Stimulated activated CD4-positive, alpha-beta T cell treated with anti-CD3 and anti-CD28 coated beads, Interleukin-15, amount 100 ng/mL, for 1 hour (primary cell): ENCODE measurements around the gene SLC47A2.
"Not testable (repeated sequence)": the region's sequence is repeated elsewhere in the genome, so short reads cannot be mapped to it uniquely, and the experiment has no call there.

Experiments
- DNase-seq, 2 donors: peaks; one replicate each; pipeline ENCODE4 v3.0.0-alpha.2; 2020; ENCODE audit warnings: low read depth in 1 of 2, low spot score in 1 of 2

Gene SLC47A2

DNA sequence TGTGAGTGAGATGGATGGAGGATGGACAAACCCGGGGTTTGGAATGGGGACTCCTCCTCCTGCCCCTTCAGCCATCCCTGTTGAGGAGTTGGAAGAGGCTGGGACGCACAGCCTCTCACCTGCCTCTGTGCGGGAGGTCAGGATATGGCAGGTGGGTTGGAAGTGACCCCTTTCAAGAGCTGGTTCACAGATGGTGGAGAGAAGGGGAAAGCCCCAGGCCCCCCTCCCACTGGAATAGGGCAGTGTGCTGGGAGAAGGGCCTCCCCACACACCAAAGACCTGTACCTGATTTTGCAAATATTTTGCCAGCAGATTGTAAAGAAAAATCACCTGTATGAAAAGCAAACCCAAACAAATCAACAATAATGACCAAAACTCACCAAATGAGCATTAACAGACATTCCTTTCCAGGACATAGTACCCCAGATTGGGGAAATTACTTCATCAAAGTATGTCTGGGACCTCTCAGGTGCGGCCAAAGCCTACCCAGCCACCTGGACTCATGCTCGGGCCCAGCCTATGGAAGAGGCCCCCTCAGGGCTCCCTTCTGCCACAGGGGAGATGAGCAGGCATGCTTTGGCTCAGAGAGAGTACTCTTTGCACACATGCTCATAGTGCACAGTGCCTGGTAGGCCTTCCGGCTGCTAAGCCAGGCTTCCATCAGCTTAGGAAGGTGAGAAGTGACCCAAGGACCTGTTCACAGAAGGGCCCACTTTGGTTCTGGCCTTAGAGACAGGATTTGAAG is 7.8 kb downstream of the SLC47A2 start:
- no peak for DNase-seq

DNA sequence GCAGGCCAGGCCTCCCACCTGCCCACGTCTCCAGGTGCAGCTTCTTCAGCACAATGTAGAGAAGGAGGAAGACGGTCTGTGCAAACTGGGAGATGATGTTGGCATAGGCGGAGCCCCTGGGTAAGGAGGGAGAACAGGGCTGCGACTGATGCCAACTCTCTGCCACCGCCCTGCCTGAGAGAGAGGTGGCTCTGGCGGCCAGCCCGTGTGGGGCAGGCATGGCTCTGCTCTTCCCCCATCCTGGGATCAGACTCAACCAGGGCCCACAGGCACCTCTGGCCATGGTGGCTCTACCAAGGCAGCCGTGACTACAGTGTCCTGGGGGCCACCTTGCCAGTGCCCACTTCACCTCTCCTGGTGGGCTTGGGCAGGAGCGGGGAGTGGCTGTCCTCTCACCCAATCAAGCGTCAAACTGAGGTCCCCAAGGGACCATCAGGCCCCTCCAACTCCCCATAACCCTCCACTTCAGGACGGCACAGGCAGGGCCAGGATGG is 8.6 kb downstream of the SLC47A2 start:
- no peak for DNase-seq

DNA sequence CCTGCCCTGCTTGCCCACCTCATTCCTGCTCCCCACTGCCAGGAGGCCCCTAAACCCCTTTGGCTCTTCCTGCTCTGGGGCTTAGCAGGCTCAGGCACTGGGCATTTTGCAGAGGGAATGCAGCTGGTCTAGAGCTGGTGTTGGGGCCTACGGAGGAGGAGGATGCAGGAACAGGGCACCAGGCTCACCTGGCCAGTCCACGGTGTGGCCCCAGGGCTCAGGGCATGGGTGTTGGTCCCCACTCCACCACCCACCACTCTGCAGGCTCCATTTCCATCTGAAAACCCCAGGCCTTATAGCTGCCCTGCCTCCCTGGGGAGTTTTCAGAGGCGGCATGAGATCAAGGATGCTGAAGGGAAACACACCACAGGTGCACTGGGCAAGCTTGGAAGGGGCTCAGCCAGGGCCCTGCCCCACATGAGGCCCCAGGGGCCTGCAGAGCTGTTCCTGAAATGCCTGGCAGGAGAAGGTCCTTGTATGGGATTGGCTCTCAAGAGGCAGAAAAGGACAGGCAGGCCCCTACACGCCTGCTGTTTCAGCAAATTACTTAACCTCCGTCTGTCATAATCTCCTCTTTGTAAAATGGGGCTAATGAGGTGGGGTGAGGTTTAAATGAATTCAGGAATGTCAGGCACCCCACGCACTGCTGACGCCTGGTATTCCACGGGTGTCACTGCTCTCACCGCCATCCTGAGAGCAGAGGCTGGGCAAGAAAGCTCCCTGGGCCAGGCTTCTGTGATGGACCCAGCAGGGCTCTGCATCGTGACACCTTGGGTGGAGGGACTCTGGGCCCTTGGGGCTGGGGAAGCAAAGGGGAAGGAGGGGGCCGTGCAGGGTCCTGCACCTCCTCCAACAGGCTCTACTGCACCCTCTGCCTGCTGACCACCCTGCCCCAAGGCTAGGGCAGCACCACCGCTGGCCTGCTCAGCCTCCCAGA is 9.3 kb downstream of the SLC47A2 start:
- no peak for DNase-seq

DNA sequence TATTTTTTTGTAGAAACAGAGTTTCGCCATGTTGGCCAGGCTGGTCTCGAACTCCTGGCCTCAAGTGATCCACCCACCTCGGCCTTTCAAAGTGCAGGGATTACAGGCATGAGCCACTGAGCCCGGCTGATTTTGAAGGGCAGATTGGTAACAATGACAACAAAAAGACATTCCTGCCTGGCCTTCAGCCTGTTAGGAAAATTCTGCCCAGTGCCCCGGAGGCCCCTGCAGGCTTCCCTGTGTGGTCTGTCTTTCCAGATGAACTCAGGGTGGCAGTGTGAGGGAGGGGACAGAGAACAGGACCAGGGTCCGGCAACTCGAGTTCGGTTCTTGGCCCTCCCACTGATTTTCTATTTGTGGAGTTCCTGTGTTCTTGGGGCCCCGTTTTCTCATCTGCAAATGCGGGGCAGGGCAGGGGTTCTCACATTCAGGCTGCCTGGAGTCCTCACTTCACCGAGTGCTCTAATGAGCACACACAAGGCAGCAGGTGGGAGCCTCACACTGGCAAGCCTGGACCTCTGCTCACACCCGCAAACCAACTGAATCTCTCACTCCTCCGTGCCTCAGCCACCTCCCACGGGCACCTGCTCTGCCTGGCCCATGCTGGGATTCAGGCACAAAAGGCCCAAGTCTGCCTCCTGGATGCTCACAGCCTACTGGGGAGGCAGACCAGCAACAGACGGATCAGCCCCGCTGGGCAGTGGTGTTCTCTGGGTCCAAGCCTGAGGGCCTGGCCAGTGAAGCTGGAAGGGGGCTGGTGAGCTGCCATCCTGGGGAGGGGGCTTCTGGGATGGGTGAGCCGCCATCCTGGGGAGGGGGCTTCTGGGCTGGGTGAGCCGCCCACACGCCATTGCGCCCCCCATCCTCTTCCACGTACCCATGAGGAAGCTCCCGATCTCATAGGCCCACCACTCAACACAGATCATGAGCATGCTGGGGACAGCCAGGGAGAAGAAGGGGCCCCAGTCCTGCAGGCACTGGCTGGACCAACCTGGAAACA is 10.3 kb downstream of the SLC47A2 start:
- no peak for DNase-seq

DNA sequence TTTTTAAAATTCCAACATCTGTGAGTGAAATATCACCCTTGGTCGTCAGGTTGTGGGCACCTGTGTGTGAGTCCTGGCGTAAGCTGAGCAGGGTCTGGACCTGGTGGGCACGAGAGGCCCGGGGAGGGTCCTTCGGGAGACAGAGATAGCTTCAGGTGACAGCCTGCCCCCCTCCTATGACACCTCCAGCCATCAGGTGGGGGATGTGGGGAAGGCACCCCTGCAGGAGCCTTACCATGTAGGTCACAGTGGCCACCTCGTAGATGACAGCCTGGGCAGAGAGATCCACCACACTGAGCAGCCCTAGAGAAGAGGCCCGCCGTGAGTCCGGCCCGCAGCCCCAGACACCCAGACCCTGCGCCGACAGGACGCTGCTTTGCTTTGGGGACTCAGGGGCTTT is 11.2 kb downstream of the SLC47A2 start:
- no peak for DNase-seq

DNA sequence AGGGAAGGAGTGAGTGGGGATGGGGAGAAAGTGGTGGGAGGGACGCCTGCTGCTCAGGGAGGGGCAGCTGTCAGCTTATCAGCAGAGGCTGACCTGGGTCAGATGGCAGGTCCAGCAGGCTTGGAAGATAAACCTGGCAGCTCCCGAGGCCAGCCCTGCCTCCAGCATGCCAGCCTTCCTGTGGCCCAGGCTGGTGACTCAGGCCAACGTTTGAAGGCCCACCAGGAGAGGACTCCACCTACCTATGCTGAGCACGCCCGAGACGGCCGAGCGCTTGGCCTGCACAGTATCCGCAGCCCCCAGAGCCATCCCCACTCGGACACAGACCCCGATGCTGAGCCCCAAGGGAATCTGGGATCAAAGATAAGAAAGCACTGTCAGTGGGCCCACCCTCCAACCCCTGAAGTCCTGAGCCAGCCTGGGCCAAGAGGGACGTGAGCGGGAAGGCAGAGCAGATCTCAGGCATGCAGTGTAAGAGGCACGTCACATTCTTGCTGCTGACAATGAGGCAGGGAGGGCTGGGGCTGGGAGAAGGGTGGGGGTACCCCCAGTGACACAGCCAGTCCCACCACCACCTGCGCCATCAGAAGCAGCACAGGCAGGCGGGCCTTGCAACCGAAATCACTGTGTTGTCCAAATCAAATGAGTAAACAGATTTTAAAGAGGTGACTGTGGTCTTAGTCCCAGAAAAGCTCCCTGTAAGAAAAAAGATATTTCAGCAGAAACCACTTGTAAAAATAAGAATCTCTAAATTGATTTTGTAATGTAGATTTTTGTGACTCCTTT is 12.4 kb downstream of the SLC47A2 start:
- DNase-seq: no peak

DNA sequence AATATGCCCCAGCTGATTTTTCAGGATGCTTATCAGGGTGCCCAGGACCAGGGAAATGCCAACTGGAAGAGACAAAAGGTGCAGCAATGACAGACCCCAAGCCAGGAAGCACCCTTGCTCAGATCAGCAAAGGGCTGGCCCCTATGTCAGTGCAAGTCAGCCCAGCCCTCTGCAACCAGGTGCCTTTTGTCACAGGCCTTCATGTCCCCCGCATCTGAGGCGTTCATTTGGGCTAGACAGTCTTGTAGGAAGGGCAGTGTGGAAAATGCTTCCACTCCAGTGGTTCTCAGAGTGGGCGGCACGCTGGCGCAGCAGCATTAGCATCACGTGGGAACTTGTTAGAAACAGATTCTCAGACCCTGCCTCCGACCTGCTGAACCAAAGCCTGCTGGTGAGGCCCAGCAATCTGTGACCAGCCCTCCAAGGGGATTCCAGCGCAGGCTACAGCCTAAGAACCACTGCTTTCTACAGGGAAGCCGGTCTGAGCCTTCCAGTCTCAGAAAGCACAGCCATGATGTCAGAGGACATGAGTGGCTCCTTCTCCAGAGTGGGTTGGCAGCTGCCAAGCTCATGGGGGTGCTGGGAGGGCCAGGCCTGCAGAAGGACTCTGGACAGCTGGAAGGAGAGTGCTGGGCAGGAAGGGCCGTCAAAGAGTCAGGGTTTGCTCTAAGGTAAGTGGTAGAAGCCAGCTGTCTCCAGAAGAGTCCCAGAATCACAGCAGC is 13.1 kb downstream of the SLC47A2 start:
- DNase-seq: no peak

DNA sequence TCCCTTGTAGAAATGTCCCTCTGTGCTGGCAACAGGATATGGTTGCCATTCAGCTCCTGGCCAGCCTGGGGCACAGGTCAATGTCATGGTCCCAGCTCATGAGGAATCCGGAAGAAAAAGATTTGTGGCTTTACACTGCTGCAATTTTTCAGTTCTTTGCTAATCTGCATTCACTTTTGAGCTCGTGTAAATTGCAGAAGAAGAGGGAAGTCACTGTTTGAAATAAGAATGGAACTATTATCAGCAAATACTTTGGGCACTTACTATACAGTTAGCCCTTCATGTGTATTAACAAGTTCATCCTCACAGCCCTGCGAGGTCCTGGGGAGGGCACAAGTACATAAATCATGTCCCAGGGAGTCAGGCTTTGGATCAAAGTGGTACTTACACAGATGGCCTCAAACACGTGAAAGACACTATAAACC is 14.2 kb downstream of the SLC47A2 start:
- DNase-seq: no peak

DNA sequence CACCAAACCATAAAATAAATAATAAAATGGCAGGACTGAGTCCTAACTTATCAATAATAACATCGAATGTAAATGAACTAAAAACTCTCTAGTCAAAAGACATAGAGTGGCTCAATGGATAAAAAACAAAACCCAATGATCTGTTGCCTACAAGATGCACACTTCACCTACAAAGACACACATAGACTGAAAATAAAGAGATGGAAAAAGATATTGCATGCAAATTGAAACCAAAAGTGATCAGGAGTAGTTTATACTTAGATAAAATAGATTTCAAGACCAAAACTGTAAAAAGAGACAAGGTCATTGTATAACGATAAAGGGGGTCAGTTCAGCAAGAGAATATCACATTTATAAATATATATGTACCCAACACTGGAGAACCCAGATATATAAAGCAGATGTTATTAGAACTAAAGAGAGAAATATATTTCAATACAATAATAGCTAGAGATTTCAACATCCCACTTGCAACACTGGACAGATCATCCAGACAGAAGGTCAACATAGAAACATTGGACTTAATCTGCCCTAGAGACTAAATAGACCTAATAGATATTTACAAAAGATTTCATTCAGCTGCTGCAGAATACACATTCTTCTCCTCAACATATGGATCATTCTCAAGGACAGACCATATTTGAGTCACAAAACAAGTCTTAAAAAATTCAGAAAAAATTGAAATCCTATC is 29.8 kb downstream of the SLC47A2 start:
- DNase-seq: no peak

DNA sequence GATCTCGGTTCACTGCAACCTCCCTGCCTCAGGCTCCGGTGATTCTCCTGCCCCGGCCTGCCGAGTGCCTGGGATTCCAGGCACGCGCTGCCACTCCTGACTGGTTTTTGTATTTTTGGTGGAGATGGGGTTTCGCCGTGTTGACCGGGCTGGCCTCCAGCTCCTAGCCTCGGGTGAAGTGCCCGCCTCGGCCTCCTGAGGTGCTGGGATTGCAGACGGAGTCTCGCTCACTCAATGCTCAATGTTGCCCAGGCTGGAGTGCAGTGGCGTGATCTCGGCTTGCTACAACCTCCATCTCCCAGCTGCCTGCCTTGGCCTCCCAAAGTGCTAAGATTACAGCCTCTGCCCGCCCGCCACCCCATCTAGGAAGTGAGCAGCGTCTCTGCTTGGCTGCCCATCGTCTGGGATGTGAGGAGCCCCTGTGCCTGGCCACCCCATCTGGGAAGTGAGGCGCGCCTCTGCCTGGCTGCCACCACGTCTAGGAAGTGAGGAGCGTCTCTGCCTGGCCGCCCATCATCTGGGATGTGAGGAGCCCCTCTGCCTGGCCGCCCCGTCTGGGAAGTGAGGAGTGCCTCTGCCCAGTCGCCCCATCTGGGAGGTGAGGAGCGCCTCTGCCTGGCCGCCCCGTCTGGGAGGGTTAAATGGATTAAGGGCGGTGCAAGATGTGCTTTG is 31.3 kb downstream of the SLC47A2 start:
- DNase-seq: not testable (repeated sequence)

DNA sequence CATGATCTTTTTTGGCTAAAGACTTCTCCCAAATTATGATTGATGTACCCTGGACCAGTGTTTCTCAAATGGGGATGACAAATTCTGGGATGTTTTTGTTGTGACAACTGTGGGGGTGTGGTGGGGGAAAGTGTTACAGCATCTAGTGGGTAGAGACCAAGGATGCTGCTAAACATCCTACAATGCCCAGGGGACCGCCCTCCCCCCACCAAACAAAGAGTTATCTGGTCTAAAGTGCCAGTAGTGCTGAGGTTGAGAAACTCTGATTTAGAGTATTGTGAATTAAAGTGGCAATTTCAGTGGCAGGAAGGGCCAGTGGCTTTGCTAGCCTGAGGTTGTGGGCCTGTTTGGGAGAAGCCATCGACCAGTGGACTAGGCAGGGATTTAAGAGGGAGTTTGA is 33.3 kb downstream of the SLC47A2 start:
- no peak for DNase-seq

DNA sequence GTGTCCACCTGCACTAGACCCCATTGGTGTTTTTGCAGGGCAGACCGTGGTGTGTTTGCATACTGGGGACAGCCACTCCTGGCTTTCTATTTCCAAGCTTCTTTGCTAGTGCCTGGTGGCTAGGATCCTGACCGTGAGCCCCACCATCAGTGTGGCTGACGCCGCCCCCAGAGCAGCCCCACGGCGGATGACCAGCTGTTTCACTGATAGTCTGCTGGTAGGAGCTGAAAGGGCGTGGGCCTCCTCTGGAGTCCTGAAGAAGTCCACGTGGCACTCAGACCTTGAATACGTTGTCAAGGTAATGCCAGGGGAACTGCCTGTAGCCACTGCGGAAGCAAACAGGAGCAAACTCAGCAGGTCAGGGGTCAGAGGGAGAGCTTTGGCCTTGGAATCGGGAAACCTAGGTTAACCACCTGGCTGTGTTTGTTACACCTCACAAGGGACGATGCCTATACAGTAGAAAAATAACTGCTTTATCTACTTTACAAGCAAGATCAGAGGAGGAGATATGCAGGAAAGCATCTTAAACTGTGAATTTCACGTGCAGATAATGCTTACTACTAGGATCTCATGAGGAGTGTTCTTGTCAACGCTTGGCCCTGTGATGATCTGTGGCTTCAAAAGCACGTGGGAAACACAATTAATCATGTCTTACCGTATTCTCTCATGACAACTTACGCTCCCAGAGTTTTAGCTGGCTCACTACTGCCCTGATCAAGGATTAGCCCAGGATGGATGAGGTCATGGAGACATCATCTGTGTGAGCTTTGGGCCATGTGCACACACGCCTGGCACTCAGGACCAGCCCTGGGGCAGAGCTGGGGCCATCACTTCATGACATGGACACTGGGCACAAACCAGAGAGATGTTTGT is 37.6 kb downstream of the SLC47A2 start:
- DNase-seq: no peak

DNA sequence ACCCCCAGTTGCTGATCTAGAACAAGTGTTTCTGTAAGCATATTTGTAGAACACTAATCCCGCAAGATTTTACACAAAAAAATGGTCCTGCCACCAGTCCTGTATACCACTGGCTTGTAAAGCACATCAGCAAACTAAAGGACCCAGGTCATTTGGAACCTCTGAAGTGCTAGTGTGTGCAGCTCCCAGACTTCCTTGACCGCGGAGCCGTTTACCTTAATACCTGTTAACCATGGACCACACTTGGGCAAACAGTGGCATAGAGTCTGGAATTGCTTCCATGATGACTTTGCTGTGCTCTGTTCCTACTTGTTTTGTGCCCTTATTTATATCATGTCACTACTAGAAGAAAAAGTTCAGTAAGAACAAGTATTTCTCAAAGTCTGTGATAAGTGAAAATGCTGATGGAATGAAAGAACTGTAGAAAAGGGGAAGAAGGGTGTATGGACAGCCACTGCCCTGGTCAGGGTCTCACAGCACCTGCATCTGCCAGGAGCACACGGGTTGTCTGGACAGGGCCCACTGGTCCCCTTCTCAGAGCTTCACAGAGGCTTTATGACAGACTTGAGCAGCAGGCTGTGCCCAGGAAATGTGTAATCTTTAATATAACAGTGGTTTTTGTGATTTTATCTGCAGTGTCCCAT is 38.5 kb downstream of the SLC47A2 start:
- no peak for DNase-seq

DNA sequence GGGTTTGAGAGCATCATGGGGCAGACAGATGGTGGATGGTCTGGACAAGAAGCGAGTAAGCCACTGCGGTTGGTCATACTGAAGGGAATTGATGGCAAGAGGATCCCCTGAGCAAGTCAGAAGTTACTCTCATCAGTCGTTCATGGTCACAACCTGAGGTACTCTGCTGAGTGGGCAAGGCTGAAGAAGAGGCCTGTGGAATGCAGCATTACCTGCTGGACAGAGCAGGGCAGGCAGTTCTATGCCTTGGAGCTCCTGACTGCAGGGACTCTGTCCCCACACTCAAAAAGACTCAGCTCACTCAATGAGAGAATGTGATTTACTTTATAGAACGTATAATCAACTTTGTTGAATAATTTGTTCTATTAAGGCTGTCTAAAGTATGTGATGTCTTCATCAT is 39.5 kb downstream of the SLC47A2 start:
- no peak for DNase-seq

DNA sequence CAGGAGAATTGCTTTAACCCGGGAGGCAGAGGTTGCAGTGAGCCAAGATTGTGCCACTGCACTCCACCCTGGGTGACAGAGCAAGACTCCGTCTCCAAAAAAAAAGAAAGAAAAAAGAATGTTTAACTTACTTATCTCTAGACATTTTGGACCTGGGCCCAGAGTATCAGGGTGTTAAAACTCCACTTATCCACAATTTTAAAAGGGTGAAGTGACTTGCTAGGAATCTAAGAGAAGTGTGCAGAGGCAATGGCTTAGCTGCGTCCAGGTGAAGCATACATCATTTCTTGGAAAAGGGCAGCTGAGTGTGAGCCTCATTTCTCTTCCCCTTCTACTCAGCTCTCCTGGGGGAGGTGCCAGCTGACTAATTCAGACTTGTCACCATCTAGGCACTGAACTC is 42.8 kb downstream of the SLC47A2 start:
- DNase-seq: no peak

DNA sequence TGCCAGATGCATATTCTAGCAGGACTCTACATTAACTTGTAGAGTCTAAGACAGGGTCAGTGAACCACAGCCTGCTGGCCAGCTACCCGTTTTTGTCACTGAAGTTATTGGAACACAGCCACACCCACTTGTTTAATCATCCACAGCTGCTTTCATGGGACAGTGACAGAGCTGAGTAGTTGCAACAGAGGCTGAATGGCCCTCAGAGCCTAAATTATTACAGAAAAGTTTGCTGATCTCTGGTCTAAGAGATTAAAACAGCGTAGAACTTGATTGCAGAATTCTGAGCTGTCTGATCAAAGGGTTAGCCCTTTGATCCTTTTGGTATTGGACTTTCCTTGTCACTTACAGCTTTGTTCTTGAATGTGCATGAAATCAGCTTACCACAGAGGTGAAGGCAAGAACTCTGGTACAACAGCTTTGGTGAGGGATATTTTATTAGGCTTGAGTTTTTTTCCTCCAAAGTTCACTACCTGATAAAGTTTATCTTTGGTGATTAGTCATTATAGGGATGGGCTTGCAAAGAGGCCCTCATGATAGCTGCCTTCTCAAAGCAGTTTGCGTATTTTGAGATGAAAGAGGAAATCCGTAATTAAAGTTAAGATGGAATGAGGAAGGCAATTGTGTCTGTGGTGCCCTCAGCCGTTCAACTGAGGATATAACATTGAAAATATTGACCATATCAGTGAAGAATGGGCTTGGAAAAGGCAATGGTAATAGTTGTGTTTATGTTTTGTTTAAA is 44.2 kb downstream of the SLC47A2 start:
- no peak for DNase-seq
